Measurements from ENCODE around the gene SPINK4.

The SPINK4 gene

GRCh38 chr9:33234511-33235467, 5.2 kb upstream of the SPINK4 start:
- Histone ChIP-seq H3K27ac (ENCODE audit: low read length) (no peak overlapping the region), H3K4me1 (ENCODE audit: insufficient read depth, low read length) (no peaks in the 10 kb centered on the region), H3K4me3 (ENCODE audit: low read depth in 1 of 2, low read length in 2 of 2) (no peak overlapping the region), H3K4me2 (ENCODE audit: insufficient read depth, low read length) (no peak overlapping the region), H3K9ac (ENCODE audit: low read depth, low read length) (no peak overlapping the region), H2AFZ (ENCODE audit: low read depth, low read length) (no peak overlapping the region), H3K27me3 (ENCODE audit: insufficient read depth, low read length, poor library complexity) (no peaks in the 10 kb centered on the region), H4K20me1 (ENCODE audit: insufficient read depth, low read length) (no peaks in the 10 kb centered on the region), H3K79me2 (ENCODE audit: insufficient read depth, low read length) (no peaks in the 10 kb centered on the region), H3K36me3 (ENCODE audit: insufficient read depth, low read length) (no peaks in the 10 kb centered on the region), H3K9me3 (ENCODE audit: insufficient read depth, low read length, severe bottlenecking) (no peaks in the 10 kb centered on the region)
- TF ChIP-seq, protein P1, sequence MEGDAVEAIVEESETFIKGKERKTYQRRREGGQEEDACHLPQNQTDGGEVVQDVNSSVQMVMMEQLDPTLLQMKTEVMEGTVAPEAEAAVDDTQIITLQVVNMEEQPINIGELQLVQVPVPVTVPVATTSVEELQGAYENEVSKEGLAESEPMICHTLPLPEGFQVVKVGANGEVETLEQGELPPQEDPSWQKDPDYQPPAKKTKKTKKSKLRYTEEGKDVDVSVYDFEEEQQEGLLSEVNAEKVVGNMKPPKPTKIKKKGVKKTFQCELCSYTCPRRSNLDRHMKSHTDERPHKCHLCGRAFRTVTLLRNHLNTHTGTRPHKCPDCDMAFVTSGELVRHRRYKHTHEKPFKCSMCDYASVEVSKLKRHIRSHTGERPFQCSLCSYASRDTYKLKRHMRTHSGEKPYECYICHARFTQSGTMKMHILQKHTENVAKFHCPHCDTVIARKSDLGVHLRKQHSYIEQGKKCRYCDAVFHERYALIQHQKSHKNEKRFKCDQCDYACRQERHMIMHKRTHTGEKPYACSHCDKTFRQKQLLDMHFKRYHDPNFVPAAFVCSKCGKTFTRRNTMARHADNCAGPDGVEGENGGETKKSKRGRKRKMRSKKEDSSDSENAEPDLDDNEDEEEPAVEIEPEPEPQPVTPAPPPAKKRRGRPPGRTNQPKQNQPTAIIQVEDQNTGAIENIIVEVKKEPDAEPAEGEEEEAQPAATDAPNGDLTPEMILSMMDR (IDR thresholded peaks at IDR 0.05; ENCODE audit: borderline replicate concordance, extremely low read depth, low read length, poor library complexity, severe bottlenecking): no peak
- no peak for TF ChIP-seq EZH2 (IDR thresholded peaks at IDR 0.05; ENCODE audit: borderline replicate concordance, low read depth, low read length, severe bottlenecking)
- DNase-seq (no peak), ATAC-seq (ENCODE audit: insufficient read depth, low read depth) (no peak)

- H3K4me2 ChIP-seq (ENCODE audit: insufficient read depth, low read length): no peak overlapping the region
- DNase-seq (no peak), ATAC-seq (ENCODE audit: insufficient read depth, low read depth) (no peak)
- H3K27me3 ChIP-seq (ENCODE audit: insufficient read depth, low read length, poor library complexity): no peaks in the 10 kb centered on the region
- TF ChIP-seq EZH2 (IDR thresholded peaks at IDR 0.05; ENCODE audit: borderline replicate concordance, low read depth, low read length, severe bottlenecking): no peak
- TF ChIP-seq, protein P1 (IDR thresholded peaks at IDR 0.05; ENCODE audit: borderline replicate concordance, extremely low read depth, low read length, poor library complexity, severe bottlenecking): no peak
- H3K9me3 ChIP-seq (ENCODE audit: insufficient read depth, low read length, severe bottlenecking): no peaks in the 10 kb centered on the region
- no peak overlapping the region for H3K27ac ChIP-seq (ENCODE audit: low read length)
- H2AFZ ChIP-seq (ENCODE audit: low read depth, low read length): no peak overlapping the region
- no peak overlapping the region for H3K9ac ChIP-seq (ENCODE audit: low read depth, low read length)
- H3K4me1 ChIP-seq (ENCODE audit: insufficient read depth, low read length): no peaks in the 10 kb centered on the region
- no peaks in the 10 kb centered on the region for H4K20me1 ChIP-seq (ENCODE audit: insufficient read depth, low read length)
- no peak overlapping the region for H3K4me3 ChIP-seq (ENCODE audit: low read depth in 1 of 2, low read length in 2 of 2)
- H3K36me3 ChIP-seq (ENCODE audit: insufficient read depth, low read length): no peaks in the 10 kb centered on the region
- no peaks in the 10 kb centered on the region for H3K79me2 ChIP-seq (ENCODE audit: insufficient read depth, low read length)
Observed at GRCh38 chr9:33236571-33236970, 3.4 kb upstream of the SPINK4 start.

DNA sequence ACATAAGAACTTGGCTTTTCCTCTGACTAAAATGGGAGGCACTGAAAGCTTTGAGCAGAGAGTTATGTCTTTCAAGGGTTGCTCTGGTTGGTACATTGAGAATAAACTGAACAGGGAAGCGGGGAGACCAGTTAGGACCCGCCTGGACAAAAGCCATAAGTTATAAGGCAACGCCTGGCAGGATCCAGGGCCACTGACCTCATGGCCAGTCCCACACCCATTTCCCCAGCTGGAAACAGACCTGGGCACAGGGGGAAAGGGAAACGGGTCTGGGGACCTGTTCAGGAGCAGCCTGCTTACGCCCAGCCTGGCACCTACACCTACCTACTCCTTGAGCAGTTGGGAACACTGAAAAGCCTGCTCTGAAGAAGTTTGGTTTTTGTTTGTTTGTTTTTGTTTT, 1.3 kb downstream of the SPINK4 start:
- H3K27me3 ChIP-seq (ENCODE audit: insufficient read depth, low read length, poor library complexity): no peaks in the 10 kb centered on the region

More for the DNA sequence above, 1.3 kb downstream of the SPINK4 start:
- DNase-seq: no peak
- Histone ChIP-seq H3K79me2 (ENCODE audit: insufficient read depth, low read length) (no peaks in the 10 kb centered on the region), H2AFZ (ENCODE audit: low read depth, low read length) (no peak overlapping the region), H4K20me1 (ENCODE audit: insufficient read depth, low read length) (no peaks in the 10 kb centered on the region), H3K27ac (ENCODE audit: low read length) (no peak overlapping the region), H3K4me3 (ENCODE audit: low read depth in 1 of 2, low read length in 2 of 2) (no peak overlapping the region), H3K9ac (ENCODE audit: low read depth, low read length) (no peak overlapping the region), H3K4me2 (ENCODE audit: insufficient read depth, low read length) (no peak overlapping the region), H3K9me3 (ENCODE audit: insufficient read depth, low read length, severe bottlenecking) (no peaks in the 10 kb centered on the region), H3K36me3 (ENCODE audit: insufficient read depth, low read length) (no peaks in the 10 kb centered on the region), H3K4me1 (ENCODE audit: insufficient read depth, low read length) (no peaks in the 10 kb centered on the region)
- TF ChIP-seq, protein P1 (IDR thresholded peaks at IDR 0.05; ENCODE audit: borderline replicate concordance, extremely low read depth, low read length, poor library complexity, severe bottlenecking): no peak
- TF ChIP-seq EZH2 (IDR thresholded peaks at IDR 0.05; ENCODE audit: borderline replicate concordance, low read depth, low read length, severe bottlenecking): no peak
- no peak for ATAC-seq (ENCODE audit: insufficient read depth, low read depth)
